Lung microvascular endothelial cell (primary cell): ENCODE data around the gene CHIC1. TPM values are rescaled to one million over a fixed set of nuclear protein-coding genes. Genes with fewer than 3 reads are reported as not detected.

Source experiments
- total RNA-seq: library from RNA; depleted of rRNA; stranded (reverse); fragments of >200 nt; gene quantifications from 2 replicates; pipeline ENCODE4 v1.2.1, GENCODE V29; 2014

The CHIC1 gene
- total RNA-seq, 1 donor from 2014 or later: 5.8 TPM

Other genes starting within 250 kb of the CHIC1 start
- not detected in 2 replicates for gene CDX4, start 116.1 kb upstream of the CHIC1 start, total RNA-seq